Mammary epithelial cell (primary cell): ENCODE data around the gene NMUR1.

Source experiments
- CTCF ChIP-seq, 2 donors: IDR thresholded peaks in 1 of 2; conservative IDR thresholded peaks in 1 of 2; 2 replicates each; pipeline ENCODE4 v1.5.1; 2011 to 2012; ENCODE audit warnings: inconsistent platforms in 2 of 2, low read length in 2 of 2, mild to moderate bottlenecking in 2 of 2, control low read depth in 1 of 2, low read depth in 1 of 2; ENCODE audit not compliant: insufficient read depth in 1 of 2; ENCODE audit errors: extremely low read depth in 1 of 2
- EZH2 ChIP-seq: IDR thresholded peaks from 2 replicates; pipeline ENCODE4 v1.6.1; 2012; ENCODE audit warnings: low read length, inconsistent platforms, borderline replicate concordance

- TF ChIP-seq EZH2 (no peak), CTCF (conservative IDR thresholded peaks at IDR 0.05 in 1 of 2, IDR thresholded peaks at IDR 0.05 in 1 of 2; ENCODE audit: extremely low read depth in 1 of 2, insufficient read depth in 1 of 2, low read depth in 1 of 2, low read length in 2 of 2) (no peak)
Measured at GRCh38 chr2:231531883-231532755, 1.9 kb upstream of the NMUR1 start.
